SJCRH30 (cell line): Measurements from ENCODE around the gene METAP1D. TPM values are rescaled to one million over a fixed set of nuclear protein-coding genes. Genes with fewer than 3 reads are reported as not detected.
A peak's percentile ranks its signal among the peaks of the same experiment; 100 is the strongest.

Experiments
- DNase-seq, 2 experiments: peaks; one replicate each; pipeline ENCODE4 v3.0.0-alpha.2; 2015 to 2020
- H3K27ac ChIP-seq: fragments of 250-450 bp; sonication (Bioruptor Pico); 2 replicates; pipeline ENCODE4 v1.5.1; 2020; ENCODE audit warnings: mild to moderate bottlenecking, moderate library complexity
- H3K27me3 ChIP-seq: fragments of 250-450 bp; sonication (Bioruptor Pico); 2 replicates; pipeline ENCODE4 v1.5.1; 2020; ENCODE audit warnings: mild to moderate bottlenecking, moderate library complexity
- H3K36me3 ChIP-seq: fragments of 250-450 bp; sonication (Bioruptor Pico); 2 replicates; pipeline ENCODE4 v1.5.1; 2020; ENCODE audit warnings: mild to moderate bottlenecking, moderate library complexity
- H3K4me1 ChIP-seq: fragments of 250-450 bp; sonication (Bioruptor Pico); 2 replicates; pipeline ENCODE4 v1.5.1; 2020; ENCODE audit warnings: mild to moderate bottlenecking, moderate library complexity
- H3K4me3 ChIP-seq: fragments of 250-450 bp; sonication (Bioruptor Pico); 2 replicates; pipeline ENCODE4 v1.5.1; 2020; ENCODE audit warnings: mild to moderate bottlenecking, moderate library complexity
- H3K9me3 ChIP-seq: fragments of 250-450 bp; sonication (Bioruptor Pico); replicated peaks from 2 replicates; pipeline ENCODE4 v1.5.1; 2020; ENCODE audit warnings: mild to moderate bottlenecking, moderate library complexity
- total RNA-seq: library from RNA; depleted of rRNA; stranded (reverse); fragments of >200 nt; shearing (Covaris generic); gene quantifications from 2 replicates; pipeline ENCODE4 v1.2.3, GENCODE V29; 2014

METAP1D gene
- total RNA-seq, 1 experiment from 2014 or later, result 6.0 TPM

DNA sequence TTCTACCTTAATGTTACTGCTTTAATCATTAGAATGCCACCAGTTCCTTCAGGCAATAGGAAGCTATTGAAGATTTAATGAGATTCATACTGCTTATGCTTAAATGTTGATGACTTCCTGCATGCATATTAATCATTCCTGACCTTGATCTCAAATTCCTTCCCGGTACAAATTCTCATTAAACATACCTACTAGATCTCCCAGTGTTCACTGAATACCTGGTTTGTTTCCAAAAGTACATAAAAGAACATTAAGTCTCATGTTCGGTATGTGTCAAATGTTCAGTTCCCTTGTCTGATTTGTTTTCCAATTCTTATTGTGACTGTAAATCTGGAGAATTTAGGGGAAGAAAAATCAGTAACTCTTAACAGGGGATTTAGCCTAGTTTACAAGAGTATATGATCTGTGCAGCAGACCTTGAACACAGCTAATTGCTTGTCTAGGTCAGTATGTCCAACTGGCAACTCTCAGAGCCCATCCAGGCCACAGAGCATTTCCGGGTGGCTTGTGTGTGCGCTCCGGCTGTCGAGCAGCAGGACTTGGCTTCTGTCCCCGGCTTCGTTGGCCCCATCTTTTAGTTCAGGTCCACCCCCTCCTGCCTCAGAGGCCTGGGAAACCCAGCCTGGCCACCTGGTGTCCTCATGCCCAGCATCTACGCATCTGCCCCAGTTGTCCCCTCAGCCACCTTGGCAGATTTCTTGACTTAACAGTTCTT, 13.1 kb downstream of the METAP1D start:
- peak overlapping the region; percentile 18 for H3K27ac ChIP-seq
- DNase-seq, result peak; percentile 52 to 68

GRCh38 chr2:172013396-172013795, 13.6 kb downstream of the METAP1D start:
- Histone ChIP-seq H3K36me3 (no peaks in the 10 kb centered on the region), H3K27me3 (no peaks in the 10 kb centered on the region), H3K4me1 (peaks cover 9% of the 10 kb centered on the region), H3K27ac (no peak overlapping the region; the same call in 1 of the 2 replicates), H3K4me3 (peak overlapping the region; percentile 9), H3K9me3 (no peaks in the 10 kb centered on the region; the same call in 1 of the 2 replicates)
- no peak for DNase-seq

More for the DNA sequence above, 13.1 kb downstream of the METAP1D start:
- Histone ChIP-seq H3K27me3 (no peaks in the 10 kb centered on the region), H3K4me1 (peaks cover 9% of the 10 kb centered on the region), H3K36me3 (no peaks in the 10 kb centered on the region), H3K9me3 (no peaks in the 10 kb centered on the region; the same call in 1 of the 2 replicates), H3K4me3 (peak overlapping the region; percentile 39)

DNA sequence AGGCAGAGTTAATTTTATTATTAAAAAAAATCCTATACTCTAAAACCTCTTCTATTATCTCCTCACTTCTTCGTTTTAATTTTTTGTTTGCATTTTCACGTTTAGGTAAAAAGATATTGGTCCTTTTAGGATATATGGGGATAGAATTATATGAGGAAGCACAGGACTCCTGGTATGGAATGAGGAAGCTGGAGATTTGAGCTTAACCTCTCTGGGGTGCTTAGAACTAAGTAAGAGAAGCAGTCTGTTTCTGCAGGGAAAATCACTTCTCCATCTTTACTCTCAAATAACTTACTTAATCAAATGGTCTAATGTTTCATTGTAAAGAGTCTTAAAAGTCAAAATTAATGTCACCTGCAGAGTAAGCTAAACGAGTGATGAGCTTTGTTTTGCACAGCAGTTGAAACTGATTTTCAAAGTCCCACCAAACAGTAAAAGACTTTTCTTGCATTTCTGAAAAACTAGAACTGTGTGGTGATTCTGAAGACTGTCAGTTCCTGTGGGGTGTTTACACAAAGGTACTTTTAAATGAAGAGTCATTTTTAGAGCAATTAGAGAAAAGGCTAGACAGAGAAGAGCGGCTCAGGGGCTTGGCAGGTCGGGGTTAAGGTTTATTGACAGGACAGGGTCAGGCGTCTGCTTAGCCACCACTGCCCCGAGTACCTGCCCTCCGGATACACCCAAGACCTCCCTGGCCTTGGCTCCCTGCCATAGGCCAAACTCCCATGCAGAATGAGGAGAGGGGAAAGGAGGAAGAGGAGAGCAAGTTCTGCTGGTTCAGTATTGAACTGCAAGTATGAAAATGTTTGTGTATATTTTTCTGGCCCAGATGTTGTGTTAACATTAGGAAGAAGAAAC, 21.6 kb downstream of the METAP1D start:
- Histone ChIP-seq H3K27ac (no peak overlapping the region; the same call in 1 of the 2 replicates), H3K9me3 (no peaks in the 10 kb centered on the region; the same call in 1 of the 2 replicates), H3K27me3 (no peaks in the 10 kb centered on the region), H3K4me1 (peaks cover 15% of the 10 kb centered on the region), H3K4me3 (peak overlapping the region; percentile 38), H3K36me3 (no peaks in the 10 kb centered on the region)
- DNase-seq, result peak; percentile 48 to 64

GRCh38 chr2:172021955-172022354, 22.2 kb downstream of the METAP1D start:
- DNase-seq, result peak; percentile 62 to 81
- peak overlapping the region; percentile 7; the same call in 1 of the 2 replicates for H3K27ac ChIP-seq
- H3K9me3 ChIP-seq, result no peaks in the 10 kb centered on the region; the same call in 1 of the 2 replicates
- H3K27me3 ChIP-seq, result no peaks in the 10 kb centered on the region
- H3K4me3 ChIP-seq, result peak overlapping the region; percentile 38
- H3K36me3 ChIP-seq, result no peaks in the 10 kb centered on the region
- H3K4me1 ChIP-seq, result peaks cover 15% of the 10 kb centered on the region

- no peak for DNase-seq
- H3K4me3 ChIP-seq, result no peak overlapping the region
- H3K9me3 ChIP-seq, result no peaks in the 10 kb centered on the region
- H3K27ac ChIP-seq, result no peak overlapping the region
- H3K36me3 ChIP-seq, result no peaks in the 10 kb centered on the region; the same call in 1 of the 2 replicates
- H3K4me1 ChIP-seq, result no peaks in the 10 kb centered on the region
- H3K27me3 ChIP-seq, result no peaks in the 10 kb centered on the region
Measured at GRCh38 chr2:172031536-172031935, 31.8 kb downstream of the METAP1D start.

DNA sequence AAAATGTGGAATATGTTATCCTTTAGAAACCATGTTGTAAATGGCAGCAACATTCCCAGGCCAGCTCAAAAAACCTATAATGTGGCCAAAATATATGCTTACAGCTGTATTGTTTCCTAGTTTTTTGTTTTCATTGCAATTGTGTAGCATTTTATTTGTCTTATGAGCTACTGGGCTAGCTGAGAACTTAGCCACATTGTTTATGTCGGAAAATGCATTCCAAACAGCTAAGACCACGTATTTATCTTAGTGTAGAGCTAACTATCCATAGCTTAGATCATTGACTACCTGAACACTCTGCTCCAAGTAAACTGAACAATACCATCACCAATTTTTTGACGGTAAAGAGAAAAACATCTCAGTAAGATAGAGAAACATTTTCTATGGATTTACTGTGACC, 38.4 kb downstream of the METAP1D start:
- Histone ChIP-seq H3K4me1 (no peaks in the 10 kb centered on the region), H3K27ac (no peak overlapping the region), H3K4me3 (no peak overlapping the region), H3K36me3 (no peaks in the 10 kb centered on the region; the same call in 1 of the 2 replicates), H3K27me3 (no peaks in the 10 kb centered on the region), H3K9me3 (no peaks in the 10 kb centered on the region)
- DNase-seq, result no peak

DNA sequence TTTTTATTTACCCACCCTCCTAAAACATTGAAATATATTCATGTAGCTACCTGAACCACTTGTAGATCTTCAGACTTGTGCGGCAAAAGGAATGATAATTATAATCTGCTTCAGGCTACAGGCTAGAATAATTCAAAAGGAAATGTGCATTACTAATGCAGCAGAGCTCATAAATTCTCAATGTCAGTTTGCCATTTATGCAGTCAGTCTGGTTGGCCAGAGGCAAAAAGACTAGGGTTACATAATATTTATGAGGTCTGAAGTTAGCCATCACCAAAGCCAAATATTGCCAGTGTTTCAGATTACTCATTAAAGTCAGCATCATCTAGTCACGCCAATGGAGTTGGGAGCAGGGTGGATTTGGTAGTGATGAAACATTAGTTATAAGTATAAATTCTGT, 38.9 kb downstream of the METAP1D start:
- DNase-seq, result no peak

DNA sequence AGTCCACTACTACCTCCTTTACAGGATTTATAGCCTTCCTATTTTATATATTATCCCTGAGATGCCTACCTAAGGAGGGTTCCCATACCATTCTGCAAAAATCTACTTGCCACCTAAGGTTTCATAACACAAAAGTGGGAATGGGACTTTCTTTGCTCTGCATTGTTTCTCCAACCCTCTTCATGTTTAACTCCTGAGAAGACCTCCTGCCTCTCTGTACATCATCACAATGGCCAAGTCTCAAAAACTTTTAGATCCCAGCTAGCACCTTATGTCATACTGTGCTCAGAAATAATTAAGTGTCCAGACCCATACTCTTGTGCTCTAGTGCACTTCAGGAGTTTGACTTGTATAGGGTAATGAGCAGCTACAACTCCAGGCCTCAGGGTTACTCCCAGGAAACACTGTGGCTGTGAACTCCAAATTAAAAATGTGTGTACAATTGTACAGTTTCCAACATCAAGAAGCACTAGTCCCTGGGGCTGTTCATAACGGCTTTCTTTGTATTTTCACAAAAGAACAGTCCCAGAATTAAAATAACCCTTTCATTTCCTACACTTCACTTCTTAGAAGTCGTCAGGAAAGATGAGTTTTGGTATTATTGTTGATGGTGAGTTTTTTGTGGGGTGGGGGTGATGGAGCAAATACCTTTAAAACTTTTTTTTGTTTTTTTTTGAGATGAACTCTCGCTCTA, 39.4 kb downstream of the METAP1D start:
- H3K4me3 ChIP-seq, result no peak overlapping the region
- no peak for DNase-seq
- H3K4me1 ChIP-seq, result no peaks in the 10 kb centered on the region
- H3K36me3 ChIP-seq, result no peaks in the 10 kb centered on the region; the same call in 1 of the 2 replicates
- H3K27me3 ChIP-seq, result no peaks in the 10 kb centered on the region
- H3K9me3 ChIP-seq, result no peaks in the 10 kb centered on the region
- no peak overlapping the region for H3K27ac ChIP-seq

More for the DNA sequence above, 38.9 kb downstream of the METAP1D start:
- Histone ChIP-seq H3K27ac (no peak overlapping the region), H3K36me3 (no peaks in the 10 kb centered on the region; the same call in 1 of the 2 replicates), H3K27me3 (no peaks in the 10 kb centered on the region), H3K9me3 (no peaks in the 10 kb centered on the region), H3K4me1 (no peaks in the 10 kb centered on the region), H3K4me3 (no peak overlapping the region)

- Histone ChIP-seq H3K4me1 (no peaks in the 10 kb centered on the region), H3K27me3 (no peaks in the 10 kb centered on the region), H3K36me3 (no peaks in the 10 kb centered on the region), H3K4me3 (no peak overlapping the region), H3K9me3 (no peaks in the 10 kb centered on the region), H3K27ac (no peak overlapping the region)
- no peak for DNase-seq
Measured at GRCh38 chr2:172040311-172040710, 40.6 kb downstream of the METAP1D start.

DNA sequence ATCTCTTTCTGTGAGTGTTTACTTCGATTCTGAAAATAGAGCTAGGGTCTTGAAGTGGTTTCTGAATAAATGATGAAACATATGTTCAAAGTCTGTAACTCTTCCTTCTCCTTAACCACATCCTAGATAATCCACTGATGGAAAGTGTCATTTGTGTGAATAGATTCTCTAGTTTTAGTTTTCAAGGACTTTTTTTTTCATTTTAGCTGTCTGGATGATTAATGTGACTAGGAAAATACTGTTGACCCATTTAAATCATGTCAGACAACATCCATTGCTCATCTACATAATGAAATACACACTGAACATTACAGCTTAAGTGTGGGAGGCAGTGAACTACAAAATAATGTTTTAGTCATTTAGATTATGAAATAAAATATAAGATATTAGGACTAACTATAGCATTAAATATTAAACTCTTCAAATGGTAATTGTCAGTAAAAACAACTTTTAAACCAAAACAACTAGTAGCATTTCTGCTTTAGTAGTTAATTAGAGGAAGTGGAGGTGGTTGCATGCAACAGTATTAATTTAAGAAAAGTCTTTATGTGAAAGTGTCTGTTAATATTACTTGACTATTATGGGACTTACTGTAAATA, 46.4 kb downstream of the METAP1D start:
- H3K4me3 ChIP-seq, result no peak overlapping the region
- no peaks in the 10 kb centered on the region for H3K36me3 ChIP-seq
- no peaks in the 10 kb centered on the region for H3K4me1 ChIP-seq
- H3K9me3 ChIP-seq, result no peaks in the 10 kb centered on the region
- no peak for DNase-seq
- no peaks in the 10 kb centered on the region for H3K27me3 ChIP-seq
- H3K27ac ChIP-seq, result no peak overlapping the region

DNA sequence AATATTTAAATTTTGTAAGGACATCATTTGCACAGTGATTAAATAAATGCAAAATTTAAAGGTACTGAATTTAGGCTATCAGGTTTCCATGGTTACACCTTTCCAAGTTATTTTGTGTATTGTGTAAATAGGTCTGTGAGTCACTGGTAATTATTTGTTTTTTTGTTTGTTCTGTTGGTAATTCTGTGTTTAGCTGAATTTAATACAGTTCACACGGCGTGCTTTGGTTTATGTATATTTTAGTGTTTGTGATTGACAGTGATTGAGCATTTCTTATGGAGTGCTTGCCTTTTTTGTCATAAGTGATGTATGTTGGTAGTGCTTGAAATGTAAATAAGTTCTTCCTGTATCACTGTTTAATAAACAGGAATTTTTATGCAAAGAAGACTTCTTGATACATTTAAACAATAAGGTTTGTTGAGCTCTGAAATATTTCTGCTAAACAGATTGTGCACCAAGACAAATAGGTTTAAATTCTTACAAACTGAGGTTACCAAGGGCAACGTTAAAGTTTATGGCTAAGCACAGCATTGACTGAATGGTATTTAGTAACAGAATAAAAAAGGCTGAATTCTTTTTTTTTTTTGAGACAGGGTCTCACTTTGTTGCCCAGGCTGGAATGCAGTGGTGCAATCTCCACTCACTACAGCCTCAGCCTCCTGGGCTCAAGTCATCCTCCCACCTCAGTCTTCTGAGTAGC, 47.3 kb downstream of the METAP1D start:
- Histone ChIP-seq H3K4me3 (no peak overlapping the region), H3K27me3 (no peaks in the 10 kb centered on the region), H3K27ac (no peak overlapping the region), H3K9me3 (no peaks in the 10 kb centered on the region), H3K36me3 (no peaks in the 10 kb centered on the region), H3K4me1 (peaks cover under 1% of the 10 kb centered on the region)
- no peak for DNase-seq

DNA sequence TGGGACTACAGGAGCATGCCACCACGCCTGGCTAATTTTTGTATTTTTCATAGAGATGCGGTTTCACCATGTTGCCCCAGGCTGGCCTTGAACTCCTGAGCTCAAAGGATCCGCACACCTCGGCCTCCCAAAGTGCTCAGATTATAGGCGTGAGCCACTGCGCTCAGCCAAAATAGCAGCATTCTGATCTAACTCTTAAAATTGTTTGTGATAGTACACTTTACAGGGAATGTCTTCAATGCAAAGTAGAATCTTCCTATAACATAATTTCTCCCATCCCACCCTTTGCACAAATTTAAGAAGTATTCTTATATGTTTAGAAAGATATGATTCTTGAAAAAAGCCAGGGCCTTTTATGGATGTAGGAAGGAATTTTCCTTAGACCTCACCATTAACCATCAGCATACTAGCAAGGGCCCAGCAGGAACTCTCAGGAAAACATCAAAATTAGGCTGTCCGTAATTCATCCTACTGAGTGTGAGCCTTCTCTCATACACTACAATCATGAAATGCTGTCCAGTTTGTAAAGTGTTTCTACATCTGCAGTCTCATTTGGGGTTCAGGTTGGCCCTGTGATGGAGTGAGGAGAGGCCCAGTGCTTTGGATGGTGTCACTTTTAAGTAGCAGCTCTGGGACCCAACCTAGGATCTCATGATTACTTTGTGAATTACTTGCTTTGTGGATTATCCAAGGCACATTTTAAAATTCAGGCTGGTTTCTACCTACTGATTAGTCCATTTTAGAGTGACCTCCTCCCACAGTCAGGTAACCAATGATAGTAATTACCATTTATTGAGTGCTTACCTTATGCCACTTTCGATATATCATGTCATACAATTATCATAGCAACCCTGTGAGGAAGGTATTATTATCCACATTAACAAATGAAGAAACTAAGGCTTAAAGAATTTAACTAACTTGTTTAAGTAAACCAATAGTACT, 48.1 kb downstream of the METAP1D start:
- H3K27me3 ChIP-seq, result no peaks in the 10 kb centered on the region
- no peaks in the 10 kb centered on the region for H3K9me3 ChIP-seq
- peaks cover 3% of the 10 kb centered on the region for H3K4me1 ChIP-seq
- no peak overlapping the region for H3K27ac ChIP-seq
- DNase-seq, result no peak
- H3K4me3 ChIP-seq, result no peak overlapping the region
- no peaks in the 10 kb centered on the region for H3K36me3 ChIP-seq
